Type B pancreatic cell (in vitro differentiated cells): ENCODE data around the gene TFG. TPM values are rescaled to one million over a fixed set of nuclear protein-coding genes. Genes with fewer than 3 reads are reported as not detected.

Experiments
- DNase-seq: peaks from one replicate; pipeline ENCODE4 v3.0.0; 2021; ENCODE audit warnings: mixed read lengths; ENCODE audit not compliant: unreplicated experiment; ENCODE audit errors: extremely low spot score
- H3K27ac Mint-ChIP-seq: 2 replicates; pipeline ENCODE4 v1.8.0; 2021; ENCODE audit warnings: mild to moderate bottlenecking, mixed read lengths
- H3K27me3 Mint-ChIP-seq: 2 replicates; pipeline ENCODE4 v1.8.0; 2021; ENCODE audit warnings: mixed read lengths
- H3K36me3 Mint-ChIP-seq: 2 replicates; pipeline ENCODE4 v1.8.0; 2021; ENCODE audit warnings: mixed read lengths
- H3K4me1 Mint-ChIP-seq: one replicate; pipeline ENCODE4 v1.8.0; 2021; ENCODE audit warnings: mixed read lengths; ENCODE audit not compliant: unreplicated experiment
- H3K4me3 Mint-ChIP-seq: 2 replicates; pipeline ENCODE4 v1.8.0; 2021; ENCODE audit warnings: mild to moderate bottlenecking, mixed read lengths
- H3K9me3 Mint-ChIP-seq: 2 replicates; pipeline ENCODE4 v1.8.0; 2021; ENCODE audit warnings: mixed read lengths
- total RNA-seq: library from RNA; stranded (reverse); gene quantifications from 2 replicates; pipeline ENCODE4 v1.2.1, GENCODE V29; 2021; ENCODE audit warnings: low replicate concordance
- TF ChIP-seq, protein P1 (sequence below): fragments of 200-600 bp; sonication (generic); conservative IDR thresholded peaks from 2 replicates; pipeline ENCODE4 v1.5.0; 2021; ENCODE audit warnings: antibody characterized with exemption, mild to moderate bottlenecking

The TFG gene
- total RNA-seq, 1 donor from 2014 or later: 105 TPM

DNA sequence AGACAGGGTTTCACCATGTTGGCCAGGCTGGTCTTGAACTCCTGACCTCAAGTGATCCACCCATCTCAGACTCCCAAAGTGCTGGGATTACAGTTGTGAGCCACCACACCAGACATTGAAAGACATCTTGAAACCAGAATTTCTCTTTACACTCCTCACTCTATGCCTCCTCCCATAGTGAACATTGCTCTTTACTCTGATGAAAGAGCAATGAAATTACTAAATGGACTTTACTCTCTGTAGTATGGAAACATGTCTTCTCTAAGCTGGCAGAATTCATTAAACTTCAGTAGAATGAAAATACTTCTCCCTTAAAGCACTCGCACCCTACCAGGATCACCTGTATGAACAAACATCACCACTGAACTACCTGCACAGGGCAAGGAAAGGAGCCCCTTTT, 27.8 kb upstream of the TFG start:
- H3K27ac Mint-ChIP-seq: no peak overlapping the region
- no peaks in the 10 kb centered on the region for H3K27me3 Mint-ChIP-seq
- no peaks in the 10 kb centered on the region for H3K4me1 Mint-ChIP-seq
- TF ChIP-seq, protein P1, sequence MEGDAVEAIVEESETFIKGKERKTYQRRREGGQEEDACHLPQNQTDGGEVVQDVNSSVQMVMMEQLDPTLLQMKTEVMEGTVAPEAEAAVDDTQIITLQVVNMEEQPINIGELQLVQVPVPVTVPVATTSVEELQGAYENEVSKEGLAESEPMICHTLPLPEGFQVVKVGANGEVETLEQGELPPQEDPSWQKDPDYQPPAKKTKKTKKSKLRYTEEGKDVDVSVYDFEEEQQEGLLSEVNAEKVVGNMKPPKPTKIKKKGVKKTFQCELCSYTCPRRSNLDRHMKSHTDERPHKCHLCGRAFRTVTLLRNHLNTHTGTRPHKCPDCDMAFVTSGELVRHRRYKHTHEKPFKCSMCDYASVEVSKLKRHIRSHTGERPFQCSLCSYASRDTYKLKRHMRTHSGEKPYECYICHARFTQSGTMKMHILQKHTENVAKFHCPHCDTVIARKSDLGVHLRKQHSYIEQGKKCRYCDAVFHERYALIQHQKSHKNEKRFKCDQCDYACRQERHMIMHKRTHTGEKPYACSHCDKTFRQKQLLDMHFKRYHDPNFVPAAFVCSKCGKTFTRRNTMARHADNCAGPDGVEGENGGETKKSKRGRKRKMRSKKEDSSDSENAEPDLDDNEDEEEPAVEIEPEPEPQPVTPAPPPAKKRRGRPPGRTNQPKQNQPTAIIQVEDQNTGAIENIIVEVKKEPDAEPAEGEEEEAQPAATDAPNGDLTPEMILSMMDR: no peak
- no peak for DNase-seq
- H3K4me3 Mint-ChIP-seq: no peak overlapping the region
- H3K9me3 Mint-ChIP-seq: no peaks in the 10 kb centered on the region
- no peaks in the 10 kb centered on the region for H3K36me3 Mint-ChIP-seq

DNA sequence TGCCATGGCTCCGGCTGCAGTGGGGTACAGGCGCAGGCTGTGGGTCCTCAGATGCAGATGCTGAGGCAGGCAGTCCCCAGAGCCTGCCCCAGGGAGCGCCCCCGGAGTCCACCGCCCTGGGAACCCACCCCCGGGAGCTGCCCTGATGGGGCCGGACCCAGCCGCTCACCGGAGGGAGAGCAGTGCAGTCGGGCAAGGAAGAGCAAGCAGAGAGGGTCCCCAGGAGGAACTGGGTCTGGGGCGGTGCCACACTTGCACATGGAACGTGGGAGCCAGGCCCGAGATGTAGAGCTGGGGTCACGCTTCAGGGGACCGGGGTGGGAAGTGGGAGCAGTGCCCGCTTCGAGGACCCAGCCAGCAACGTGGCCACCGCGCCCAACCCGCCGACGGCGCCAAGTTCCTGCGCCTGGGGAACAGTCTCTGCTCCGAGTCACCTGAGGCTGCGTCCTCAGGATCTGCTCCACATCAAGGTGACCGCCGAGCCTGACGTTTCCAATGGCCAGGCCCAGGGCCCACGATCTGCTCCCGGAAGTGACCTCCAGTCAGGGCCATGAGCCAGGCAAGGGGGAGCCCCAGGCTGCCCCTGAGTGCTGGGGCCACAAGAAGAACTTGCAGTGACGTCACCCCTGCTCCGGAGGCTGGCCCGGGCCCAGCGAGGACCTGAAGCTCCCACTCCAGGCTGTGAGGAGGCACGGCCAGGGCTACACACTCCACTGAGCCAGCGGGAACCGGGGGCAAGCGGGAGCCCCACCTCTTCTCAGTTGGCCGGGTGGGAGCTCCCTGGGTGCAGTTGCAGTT, 27.0 kb upstream of the TFG start:
- Mint-ChIP-seq H3K4me1 (no peaks in the 10 kb centered on the region), H3K9me3 (no peaks in the 10 kb centered on the region), H3K27ac (no peak overlapping the region), H3K27me3 (no peaks in the 10 kb centered on the region), H3K4me3 (no peak overlapping the region), H3K36me3 (no peaks in the 10 kb centered on the region)
- no peak for DNase-seq
- TF ChIP-seq, protein P1: no peak

GRCh38 chr3:100682854-100683760, 26.2 kb upstream of the TFG start:
- no peak overlapping the region for H3K4me3 Mint-ChIP-seq
- no peaks in the 10 kb centered on the region for H3K9me3 Mint-ChIP-seq
- no peak for DNase-seq
- no peak overlapping the region for H3K27ac Mint-ChIP-seq
- TF ChIP-seq, protein P1: no peak
- H3K4me1 Mint-ChIP-seq: no peaks in the 10 kb centered on the region
- no peaks in the 10 kb centered on the region for H3K27me3 Mint-ChIP-seq
- no peaks in the 10 kb centered on the region for H3K36me3 Mint-ChIP-seq

- TF ChIP-seq, protein P1: no peak
- H3K27ac Mint-ChIP-seq: no peak overlapping the region
- H3K9me3 Mint-ChIP-seq: peaks cover 5% of the 10 kb centered on the region
- H3K36me3 Mint-ChIP-seq: peaks cover 4% of the 10 kb centered on the region
- DNase-seq: no peak
- no peaks in the 10 kb centered on the region for H3K4me1 Mint-ChIP-seq
- no peak overlapping the region for H3K4me3 Mint-ChIP-seq
- peaks cover 3% of the 10 kb centered on the region for H3K27me3 Mint-ChIP-seq
These were observed 16.1 kb upstream of the TFG start for GRCh38 chr3:100693225-100693624.

GRCh38 chr3:100695696-100696095, 13.6 kb upstream of the TFG start:
- Mint-ChIP-seq H3K4me3 (no peak overlapping the region), H3K27me3 (peaks cover 6% of the 10 kb centered on the region), H3K36me3 (peaks cover 4% of the 10 kb centered on the region), H3K9me3 (peaks cover 5% of the 10 kb centered on the region), H3K27ac (no peak overlapping the region), H3K4me1 (no peaks in the 10 kb centered on the region)
- no peak for DNase-seq
- TF ChIP-seq, protein P1: no peak
